K562 (cell line): Measurements from ENCODE around the gene LANCL1. TPM values are rescaled to one million over a fixed set of nuclear protein-coding genes. Genes with fewer than 3 reads are reported as not detected.

Experiments
- ATAC-seq: fragments of 200-7000 bp; cut with Tn5 transposase; 3 replicates; pipeline ENCODE4 v1.9.1; 2020; ENCODE audit warnings: moderate library complexity
- BruUV-seq: library from RNA; stranded (reverse); fragments of 400-500 nt; replicated peaks from 2 replicates; lab custom pipeline; 2021; lab: Mats Ljungman, UMichigan
- CTCF ChIA-PET: fragments of 300-600 bp; formaldehyde crosslinking; extraction: SDS; loops from one replicate; lab custom pipeline; 2021; ENCODE audit warnings: low intra/inter-chr PET ratio; lab: Yijun Ruan, JAX
- POLR2A ChIA-PET: fragments of 300-600, 350-650 bp; sonication (Branson Sonifier 250); formaldehyde crosslinking; extraction: SDS; loops from one replicate; lab custom pipeline; 2021; ENCODE audit warnings: antibody characterized with exemption, inconsistent platforms; lab: Yijun Ruan, JAX
- DNase-seq, 4 experiments: peaks; one replicate each; pipeline versions ENCODE4 v3.0.0 to v3.0.0-alpha.2; 2011 to 2018; ENCODE audit warnings: low spot score in 3 of 4, mixed read lengths in 3 of 4; ENCODE audit errors: extremely low read depth in 1 of 4
- FAIRE-seq: peaks from 2 replicates; lab custom pipeline; 2011; peaks lifted over from hg19 to GRCh38; lab: Jason Lieb, UNC
- H2AFZ ChIP-seq: 2 replicates; pipeline ENCODE4 v1.6.0; 2011; ENCODE audit warnings: low read depth, low read length, control low read depth, inconsistent platforms
- H3K27ac ChIP-seq: fragments of 200-600 bp; 3 replicates; pipeline ENCODE4 v1.8.0; 2011; ENCODE audit warnings: low read depth, mild to moderate bottlenecking, control low read depth, inconsistent platforms, low read length, moderate library complexity, mixed read lengths; ENCODE audit errors: extremely low read depth
- H3K27me3 ChIP-seq, 2 experiments: fragments of 300-600 bp in 1 of 2; 2 replicates in 1 of 2; 3 replicates in 1 of 2; pipeline versions ENCODE4 v1.6.0 to v1.8.0; 2011; ENCODE audit warnings: inconsistent platforms in 2 of 2, low read length in 2 of 2, mild to moderate bottlenecking in 1 of 2, mixed read lengths in 1 of 2, moderate library complexity in 1 of 2; ENCODE audit not compliant: control insufficient read depth in 2 of 2, insufficient read depth in 2 of 2
- H3K36me3 ChIP-seq: fragments of 300-600 bp; 3 replicates; pipeline ENCODE4 v1.8.0; 2011; ENCODE audit warnings: mild to moderate bottlenecking, low read length, inconsistent platforms; ENCODE audit not compliant: control insufficient read depth, insufficient read depth
- H3K4me1 ChIP-seq, 2 experiments: fragments of 200-600 bp in 1 of 2; replicated peaks in 1 of 2; 2 replicates in 1 of 2; 3 replicates in 1 of 2; pipeline versions ENCODE4 v1.5.1 to v1.8.0; 2011; ENCODE audit warnings: inconsistent platforms in 2 of 2, low read length in 2 of 2, mild to moderate bottlenecking in 1 of 2, mixed read lengths in 1 of 2, moderate library complexity in 1 of 2; ENCODE audit not compliant: control insufficient read depth in 2 of 2, insufficient read depth in 2 of 2
- H3K4me2 ChIP-seq: 2 replicates; pipeline ENCODE4 v1.6.1; 2011; ENCODE audit warnings: low read length, control low read depth, inconsistent platforms, mixed read lengths; ENCODE audit not compliant: insufficient read depth
- H3K4me3 ChIP-seq: fragments of 200-600 bp; sonication (generic), shearing (Covaris generic); 2 replicates; pipeline ENCODE4 v1.5.1; 2016; ENCODE audit warnings: control low read depth, inconsistent platforms
- H3K79me2 ChIP-seq: fragments of 200-600 bp; 3 replicates; pipeline ENCODE4 v1.8.0; 2011; ENCODE audit warnings: low read length, inconsistent platforms; ENCODE audit not compliant: control insufficient read depth, insufficient read depth
- H3K9ac ChIP-seq, 2 experiments: 2 replicates each; pipeline versions ENCODE4 v1.6.0 to v1.6.1; 2011; ENCODE audit warnings: low read depth in 2 of 2, low read length in 2 of 2, control low read depth in 1 of 2, inconsistent platforms in 1 of 2, mild to moderate bottlenecking in 1 of 2, mixed read lengths in 1 of 2; ENCODE audit not compliant: insufficient read depth in 1 of 2
- H3K9me1 ChIP-seq: one replicate; pipeline ENCODE4 v1.6.0; 2011; ENCODE audit warnings: inconsistent platforms, mild to moderate bottlenecking, low read length, moderate library complexity; ENCODE audit not compliant: control insufficient read depth, insufficient read depth
- H3K9me3 ChIP-seq: replicated peaks from 2 replicates; pipeline ENCODE4 v1.5.1; 2011; ENCODE audit warnings: low read depth, low read length, inconsistent platforms; ENCODE audit not compliant: control insufficient read depth, insufficient read depth
- H4K20me1 ChIP-seq: replicated peaks from 2 replicates; pipeline ENCODE4 v1.6.1; 2011; ENCODE audit warnings: low read length, inconsistent platforms, mixed read lengths; ENCODE audit not compliant: control insufficient read depth, insufficient read depth
- BMI1 ChIP-seq: fragments of 150-350 bp; IDR thresholded peaks from 2 replicates; pipeline ENCODE4 v1.6.1; 2014; ENCODE audit warnings: low read length
- HMG20B ChIP-seq: fragments of 250-450 bp; sonication (Bioruptor Pico); IDR thresholded peaks from 2 replicates; pipeline ENCODE4 v1.5.0; 2021; ENCODE audit warnings: mild to moderate bottlenecking
- SPI1 ChIP-seq: IDR thresholded peaks from 2 replicates; pipeline ENCODE4 v1.6.1; 2011; ENCODE audit warnings: low read depth, low read length, control low read depth, borderline replicate concordance
- YY1 ChIP-seq, 3 experiments: IDR thresholded peaks; 2 replicates each; pipeline ENCODE4 v1.6.1; 2011; ENCODE audit warnings: low read length in 2 of 3, mild to moderate bottlenecking in 2 of 3, moderate library complexity in 2 of 3, borderline replicate concordance in 1 of 3, control low read depth in 1 of 3, low read depth in 1 of 3; ENCODE audit not compliant: insufficient read depth in 3 of 3, insufficient replicate concordance in 2 of 3, control insufficient read depth in 1 of 3, insufficient read length in 1 of 3; ENCODE audit errors: extremely low read depth in 1 of 3
- ZNF551 ChIP-seq: fragments of 250-450 bp; sonication (Bioruptor Pico); IDR thresholded peaks from 2 replicates; pipeline ENCODE4 v1.5.0; 2021; ENCODE audit warnings: mild to moderate bottlenecking, moderate library complexity
- WGBS: fragments of 100-300 bp; shearing (Covaris generic); methylation state at CpG from one replicate; pipeline ENCODE4 v1.1.6; 2016; ENCODE audit warnings: low coverage, mixed read lengths; ENCODE audit not compliant: insufficient coverage; ENCODE audit errors: missing lambda C conversion rate; 5-methylcytosine and 5-hydroxymethylcytosine counted together
- in situ Hi-C: fragments of 300-500 bp; cut with MboI; formaldehyde crosslinking; loops from 4 replicates; pipeline ENCODE4 v1.15.0; 2018; ENCODE audit warnings: inconsistent platforms, mixed read lengths
- intact Hi-C: fragments of 100-400 bp; cut with micrococcal nuclease; formaldehyde crosslinking; loops from 2 replicates; pipeline ENCODE4 v1.14.2; 2022
- polyA plus RNA-seq, 8 experiments: library from polyadenylated mRNA; depleted of rRNA in 4 of 8; stranded (reverse) in 5 of 8; unstranded in 3 of 8; fragments of >200 nt; fragmentation: Nextera tagmentation in 2 of 8; fragmentation: Illumina TruSeq in 1 of 8; extraction: Ambion mirVana in 2 of 8; extraction: Trizol in 1 of 8; gene quantifications; 2 replicates each; pipeline versions ENCODE4 v1.2.1 to v1.2.3, GENCODE V29; 2011 to 2014; ENCODE audit warnings: inconsistent platforms in 1 of 8, missing spikeins in 1 of 8
- total RNA-seq, 7 experiments: library from RNA; depleted of rRNA in 6 of 7; stranded (reverse); fragments of >200 nt in 6 of 7; fragmentation: Illumina TruSeq in 2 of 7; extraction: Trizol in 2 of 7; gene quantifications; 2 replicates each; pipeline versions ENCODE4 v1.2.1 to v1.2.3, GENCODE V29; 2011 to 2021; ENCODE audit warnings: low replicate concordance in 1 of 7
- TF ChIP-seq, protein P1 (sequence below): sonication (generic); formaldehyde crosslinking; IDR thresholded peaks from 2 replicates; pipeline ENCODE4 v1.8.0; 2022; ENCODE audit warnings: mild to moderate bottlenecking, missing genetic modification reagents
- TF ChIP-seq, protein P2 (sequence below): conservative IDR thresholded peaks from 2 replicates; pipeline ENCODE4 v1.6.1; 2011; ENCODE audit warnings: low read depth, mild to moderate bottlenecking, low read length; ENCODE audit not compliant: control insufficient read depth
- TF ChIP-seq, protein P3 (sequence below): fragments of 450-650 bp; IDR thresholded peaks from 2 replicates; pipeline ENCODE4 v1.6.1; 2016; ENCODE audit warnings: borderline replicate concordance

Gene LANCL1
- total and polyA plus RNA-seq, 9 of the 15 experiments (the other 6 are each of a cell fraction or from before 2014, with no cell fraction given) = 15.3 to 56.3 (median 30.1) TPM

DNA sequence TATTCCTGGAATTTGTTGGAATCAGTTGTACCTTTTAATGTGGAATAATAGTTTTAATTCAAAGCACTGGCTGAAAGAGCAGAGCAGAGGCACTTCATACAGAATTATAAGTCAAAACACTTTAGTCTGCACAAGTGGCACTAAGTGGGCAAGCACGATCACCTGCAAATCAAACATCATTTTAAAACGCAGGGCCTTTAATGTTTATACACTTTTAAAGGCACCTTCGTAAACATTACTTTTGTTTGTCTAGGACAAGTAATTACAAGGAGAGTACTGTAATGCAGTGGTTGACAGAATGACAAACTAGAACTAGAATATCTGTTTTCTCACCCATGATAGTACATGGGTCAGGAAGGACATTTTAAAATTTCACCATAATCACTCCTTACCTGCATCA is 36.4 kb downstream of the LANCL1 start:
- H3K4me1 ChIP-seq = no peaks in the 10 kb centered on the region
- BruUV-seq = no TSS peak
- H3K27me3 ChIP-seq = no peaks in the 10 kb centered on the region
- H2AFZ ChIP-seq = no peak overlapping the region
- DNase-seq = no peak
- no peak overlapping the region for H3K4me3 ChIP-seq
- intact Hi-C loops (no loop called here), in situ Hi-C loops (no loop called here)
- ChIA-PET POLR2A (no interaction called here), CTCF (no interaction called here)
- WGBS = 86% methylated on average over 3 of the region's 3 CpGs
- H3K27ac ChIP-seq = no peak overlapping the region
- TF ChIP-seq SPI1 = no peak
- TF ChIP-seq, protein P1, sequence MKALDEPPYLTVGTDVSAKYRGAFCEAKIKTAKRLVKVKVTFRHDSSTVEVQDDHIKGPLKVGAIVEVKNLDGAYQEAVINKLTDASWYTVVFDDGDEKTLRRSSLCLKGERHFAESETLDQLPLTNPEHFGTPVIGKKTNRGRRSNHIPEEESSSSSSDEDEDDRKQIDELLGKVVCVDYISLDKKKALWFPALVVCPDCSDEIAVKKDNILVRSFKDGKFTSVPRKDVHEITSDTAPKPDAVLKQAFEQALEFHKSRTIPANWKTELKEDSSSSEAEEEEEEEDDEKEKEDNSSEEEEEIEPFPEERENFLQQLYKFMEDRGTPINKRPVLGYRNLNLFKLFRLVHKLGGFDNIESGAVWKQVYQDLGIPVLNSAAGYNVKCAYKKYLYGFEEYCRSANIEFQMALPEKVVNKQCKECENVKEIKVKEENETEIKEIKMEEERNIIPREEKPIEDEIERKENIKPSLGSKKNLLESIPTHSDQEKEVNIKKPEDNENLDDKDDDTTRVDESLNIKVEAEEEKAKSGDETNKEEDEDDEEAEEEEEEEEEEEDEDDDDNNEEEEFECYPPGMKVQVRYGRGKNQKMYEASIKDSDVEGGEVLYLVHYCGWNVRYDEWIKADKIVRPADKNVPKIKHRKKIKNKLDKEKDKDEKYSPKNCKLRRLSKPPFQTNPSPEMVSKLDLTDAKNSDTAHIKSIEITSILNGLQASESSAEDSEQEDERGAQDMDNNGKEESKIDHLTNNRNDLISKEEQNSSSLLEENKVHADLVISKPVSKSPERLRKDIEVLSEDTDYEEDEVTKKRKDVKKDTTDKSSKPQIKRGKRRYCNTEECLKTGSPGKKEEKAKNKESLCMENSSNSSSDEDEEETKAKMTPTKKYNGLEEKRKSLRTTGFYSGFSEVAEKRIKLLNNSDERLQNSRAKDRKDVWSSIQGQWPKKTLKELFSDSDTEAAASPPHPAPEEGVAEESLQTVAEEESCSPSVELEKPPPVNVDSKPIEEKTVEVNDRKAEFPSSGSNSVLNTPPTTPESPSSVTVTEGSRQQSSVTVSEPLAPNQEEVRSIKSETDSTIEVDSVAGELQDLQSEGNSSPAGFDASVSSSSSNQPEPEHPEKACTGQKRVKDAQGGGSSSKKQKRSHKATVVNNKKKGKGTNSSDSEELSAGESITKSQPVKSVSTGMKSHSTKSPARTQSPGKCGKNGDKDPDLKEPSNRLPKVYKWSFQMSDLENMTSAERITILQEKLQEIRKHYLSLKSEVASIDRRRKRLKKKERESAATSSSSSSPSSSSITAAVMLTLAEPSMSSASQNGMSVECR (CRISPR knock-in tag) = no peak
- no peak for TF ChIP-seq ZNF551 (CRISPR knock-in tag)
- no peak for TF ChIP-seq YY1 (IDR thresholded peaks at IDR 0.05; ENCODE audit: borderline replicate concordance in 1 of 3, control insufficient read depth in 1 of 3, extremely low read depth in 1 of 3, insufficient read depth in 3 of 3, insufficient read length in 1 of 3, insufficient replicate concordance in 2 of 3, low read depth in 1 of 3, low read length in 2 of 3)
- TF ChIP-seq, protein P2, sequence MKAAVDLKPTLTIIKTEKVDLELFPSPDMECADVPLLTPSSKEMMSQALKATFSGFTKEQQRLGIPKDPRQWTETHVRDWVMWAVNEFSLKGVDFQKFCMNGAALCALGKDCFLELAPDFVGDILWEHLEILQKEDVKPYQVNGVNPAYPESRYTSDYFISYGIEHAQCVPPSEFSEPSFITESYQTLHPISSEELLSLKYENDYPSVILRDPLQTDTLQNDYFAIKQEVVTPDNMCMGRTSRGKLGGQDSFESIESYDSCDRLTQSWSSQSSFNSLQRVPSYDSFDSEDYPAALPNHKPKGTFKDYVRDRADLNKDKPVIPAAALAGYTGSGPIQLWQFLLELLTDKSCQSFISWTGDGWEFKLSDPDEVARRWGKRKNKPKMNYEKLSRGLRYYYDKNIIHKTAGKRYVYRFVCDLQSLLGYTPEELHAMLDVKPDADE = no peak
- TF ChIP-seq, protein P3, sequence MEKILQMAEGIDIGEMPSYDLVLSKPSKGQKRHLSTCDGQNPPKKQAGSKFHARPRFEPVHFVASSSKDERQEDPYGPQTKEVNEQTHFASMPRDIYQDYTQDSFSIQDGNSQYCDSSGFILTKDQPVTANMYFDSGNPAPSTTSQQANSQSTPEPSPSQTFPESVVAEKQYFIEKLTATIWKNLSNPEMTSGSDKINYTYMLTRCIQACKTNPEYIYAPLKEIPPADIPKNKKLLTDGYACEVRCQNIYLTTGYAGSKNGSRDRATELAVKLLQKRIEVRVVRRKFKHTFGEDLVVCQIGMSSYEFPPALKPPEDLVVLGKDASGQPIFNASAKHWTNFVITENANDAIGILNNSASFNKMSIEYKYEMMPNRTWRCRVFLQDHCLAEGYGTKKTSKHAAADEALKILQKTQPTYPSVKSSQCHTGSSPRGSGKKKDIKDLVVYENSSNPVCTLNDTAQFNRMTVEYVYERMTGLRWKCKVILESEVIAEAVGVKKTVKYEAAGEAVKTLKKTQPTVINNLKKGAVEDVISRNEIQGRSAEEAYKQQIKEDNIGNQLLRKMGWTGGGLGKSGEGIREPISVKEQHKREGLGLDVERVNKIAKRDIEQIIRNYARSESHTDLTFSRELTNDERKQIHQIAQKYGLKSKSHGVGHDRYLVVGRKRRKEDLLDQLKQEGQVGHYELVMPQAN = no peak
- TF ChIP-seq BMI1 = no peak
- no peak for TF ChIP-seq HMG20B (CRISPR knock-in tag)
- TF ChIP-seq, all 486 proteins: peak for 0
- Histone ChIP-seq H3K9me3 (no peaks in the 10 kb centered on the region), H3K4me2 (no peak overlapping the region), H3K79me2 (no peaks in the 10 kb centered on the region), H3K9ac (no peak overlapping the region), H3K36me3 (peaks cover 9% of the 10 kb centered on the region; the same call in 2 of the 3 replicates), H3K9me1 (no peaks in the 10 kb centered on the region), H4K20me1 (no peaks in the 10 kb centered on the region)
- FAIRE-seq (no peak), ATAC-seq (no peak)
